HEK293T (cell line): Measurements from ENCODE around the gene FUZ.

ENCODE experiments used
- ARNT ChIP-seq: fragments of 450-650 bp; IDR thresholded peaks from 2 replicates; pipeline ENCODE4 v1.6.1; 2017; ENCODE audit warnings: mild to moderate bottlenecking
- BHLHE40 ChIP-seq: fragments of 450-650 bp; IDR thresholded peaks from 2 replicates; pipeline ENCODE4 v1.6.1; 2016; ENCODE audit warnings: mild to moderate bottlenecking, moderate library complexity, borderline replicate concordance
- FOXA1 ChIP-seq: fragments of 450-650 bp; IDR thresholded peaks from 2 replicates; pipeline ENCODE4 v1.6.1; 2016; ENCODE audit warnings: mild to moderate bottlenecking
- FOXK2 ChIP-seq: fragments of 450-650 bp; IDR thresholded peaks from 2 replicates; pipeline ENCODE4 v1.6.1; 2016; ENCODE audit warnings: mild to moderate bottlenecking
- LEF1 ChIP-seq: fragments of 450-650 bp; IDR thresholded peaks from 2 replicates; pipeline ENCODE4 v1.6.1; 2017; ENCODE audit warnings: mild to moderate bottlenecking, borderline replicate concordance
- SP1 ChIP-seq: fragments of 450-650 bp; IDR thresholded peaks from 2 replicates; pipeline ENCODE4 v1.6.1; 2017
- SUZ12 ChIP-seq: fragments of 450-650 bp; IDR thresholded peaks from 2 replicates; pipeline ENCODE4 v1.6.1; 2016; ENCODE audit warnings: mild to moderate bottlenecking
- TARDBP ChIP-seq: fragments of 450-650 bp; IDR thresholded peaks from 2 replicates; pipeline ENCODE4 v1.6.1; 2016
- ZNF384 ChIP-seq: fragments of 450-650 bp; IDR thresholded peaks from 2 replicates; pipeline ENCODE4 v1.6.1; 2016
- TF ChIP-seq, protein P1 (sequence below): fragments of 450-650 bp; IDR thresholded peaks from 2 replicates; pipeline ENCODE4 v1.6.1; 2016

DNA sequence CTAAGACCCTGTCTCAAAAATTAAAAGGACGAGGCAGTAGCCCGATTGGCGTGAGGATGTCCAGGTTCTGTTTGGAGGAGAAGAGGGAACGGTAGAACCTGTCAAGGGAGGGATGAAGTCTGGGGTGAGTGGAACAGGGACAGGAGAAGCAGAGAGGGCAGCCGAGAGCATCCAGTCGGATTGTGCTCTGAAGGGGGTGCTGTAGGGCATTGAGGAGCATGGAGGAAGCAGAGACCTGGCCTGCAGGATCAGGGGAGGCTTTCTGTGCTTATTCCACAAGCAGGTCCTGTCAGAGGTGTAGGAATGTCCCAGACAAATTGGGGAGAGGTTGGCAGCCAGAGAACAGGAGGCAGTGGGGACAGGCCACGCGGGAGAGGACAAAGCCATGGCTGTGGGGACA lies 32.2 kb downstream of the FUZ start:
- no peak for TF ChIP-seq ZNF384
- TF ChIP-seq LEF1 = no peak
- TF ChIP-seq BHLHE40 = no peak
- no peak for TF ChIP-seq SP1
- TF ChIP-seq TARDBP = no peak
- TF ChIP-seq, protein P1, sequence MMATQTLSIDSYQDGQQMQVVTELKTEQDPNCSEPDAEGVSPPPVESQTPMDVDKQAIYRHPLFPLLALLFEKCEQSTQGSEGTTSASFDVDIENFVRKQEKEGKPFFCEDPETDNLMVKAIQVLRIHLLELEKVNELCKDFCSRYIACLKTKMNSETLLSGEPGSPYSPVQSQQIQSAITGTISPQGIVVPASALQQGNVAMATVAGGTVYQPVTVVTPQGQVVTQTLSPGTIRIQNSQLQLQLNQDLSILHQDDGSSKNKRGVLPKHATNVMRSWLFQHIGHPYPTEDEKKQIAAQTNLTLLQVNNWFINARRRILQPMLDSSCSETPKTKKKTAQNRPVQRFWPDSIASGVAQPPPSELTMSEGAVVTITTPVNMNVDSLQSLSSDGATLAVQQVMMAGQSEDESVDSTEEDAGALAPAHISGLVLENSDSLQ = no peak
- no peak for TF ChIP-seq ARNT
- TF ChIP-seq FOXK2 = no peak
- TF ChIP-seq FOXA1 = no peak
- no peak for TF ChIP-seq SUZ12
